GM21717 (cell line): ENCODE data around the gene B3GNT4.
"Not testable (repeated sequence)": the region's sequence is repeated elsewhere in the genome, so short reads cannot be mapped to it uniquely, and the experiment has no call there.

ENCODE experiments used
- ATAC-seq: cut with Tn5 transposase; IDR thresholded peaks from one replicate; pipeline ENCODE4 v1.9.1; 2021; ENCODE audit warnings: mild to moderate bottlenecking, moderate library complexity; ENCODE audit not compliant: unreplicated experiment

B3GNT4 gene

DNA sequence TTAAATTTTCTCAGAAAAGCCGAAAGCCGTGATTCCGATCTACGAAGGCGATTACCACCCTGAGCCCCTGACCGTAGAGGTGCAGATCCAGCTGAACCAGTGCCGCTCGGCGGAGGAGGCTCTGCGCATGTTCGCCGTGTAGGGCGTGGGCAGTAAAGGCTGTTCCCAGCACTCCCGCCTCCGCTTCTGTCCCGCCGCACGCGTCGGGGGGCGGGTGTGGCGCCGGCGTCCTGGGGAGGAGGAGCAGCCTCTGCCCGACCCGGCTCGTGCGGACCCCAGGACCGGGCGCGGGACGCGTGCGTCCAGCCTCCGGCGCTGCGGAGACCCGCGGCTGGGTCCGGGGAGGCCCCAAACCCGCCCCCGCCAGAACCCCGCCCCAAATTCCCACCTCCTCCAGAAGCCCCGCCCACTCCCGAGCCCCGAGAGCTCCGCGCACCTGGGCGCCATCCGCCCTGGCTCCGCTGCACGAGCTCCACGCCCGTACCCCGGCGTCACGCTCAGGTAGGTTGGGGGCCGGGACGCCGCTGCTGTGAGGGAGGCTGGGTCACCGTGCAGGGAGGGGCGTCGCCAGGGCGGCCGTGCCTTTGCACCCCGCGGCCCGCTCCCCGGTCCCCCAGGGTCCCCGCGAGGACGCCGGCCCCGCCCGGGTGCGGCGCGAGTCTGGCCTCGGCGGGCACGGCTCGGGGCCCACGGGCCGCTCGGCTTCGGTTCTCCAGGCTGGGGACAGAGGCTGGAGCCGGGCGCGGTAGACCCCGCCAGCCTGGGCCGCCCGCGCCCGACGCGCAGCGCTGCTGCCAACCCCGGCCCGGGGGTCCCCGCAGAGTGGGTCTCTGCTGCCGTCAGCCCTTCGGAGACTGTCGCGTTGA is at the start of gene B3GNT4:
B3GNT4 (plus strand) TSS at position 409 of the 866 bp plus-strand sequence. CDS start 910 bp downstream, outside the sequence.
- ATAC-seq: no peak

DNA sequence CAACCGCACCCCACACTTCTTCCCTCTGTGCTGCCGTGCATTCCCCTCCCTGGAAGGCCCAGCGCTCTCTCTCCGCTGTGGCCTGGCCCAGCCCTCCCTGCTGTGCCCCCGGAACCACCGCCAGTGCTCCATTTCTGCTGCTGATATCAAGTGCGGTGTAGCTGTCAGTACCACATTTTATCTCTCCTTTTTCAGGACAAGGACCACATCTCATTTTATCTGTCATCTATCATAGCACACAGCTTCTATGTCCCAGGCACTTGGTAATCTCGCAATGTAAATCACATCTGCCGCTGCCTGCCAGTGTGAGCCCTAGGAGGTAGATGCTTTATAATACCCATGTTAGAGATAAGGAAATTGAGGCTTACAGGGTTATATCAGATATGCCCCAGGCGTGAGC is 47.8 kb upstream of the B3GNT4 start:
- ATAC-seq: no peak

GRCh38 chr12:122158700-122159285 is 44.7 kb upstream of the B3GNT4 start:
- no peak for ATAC-seq

GRCh38 chr12:122159882-122160281 is 43.6 kb upstream of the B3GNT4 start:
- ATAC-seq: no peak

GRCh38 chr12:122160761-122161160 is 42.7 kb upstream of the B3GNT4 start:
- no peak for ATAC-seq

DNA sequence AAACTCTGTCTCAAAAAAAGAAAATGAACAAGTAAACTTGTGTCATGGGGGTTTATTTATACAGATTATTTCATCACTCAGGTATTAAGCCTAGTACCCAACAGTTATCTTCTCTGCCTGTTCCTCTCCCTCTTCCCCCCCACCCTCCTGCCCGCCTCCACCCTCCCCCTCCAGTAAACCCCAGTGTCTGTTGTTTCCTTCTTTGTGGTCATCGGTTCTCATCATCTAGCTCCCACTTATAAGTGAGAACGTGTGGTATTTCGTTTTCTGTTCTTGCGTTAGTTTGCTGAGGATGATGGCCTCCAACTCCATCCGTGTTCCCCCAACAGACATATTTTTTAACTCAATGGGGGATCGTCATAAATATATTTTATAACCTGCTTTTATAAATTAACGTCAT is 41.8 kb upstream of the B3GNT4 start:
- ATAC-seq: no peak

GRCh38 chr12:122162976-122163375 is 40.5 kb upstream of the B3GNT4 start:
- no peak for ATAC-seq

GRCh38 chr12:122166422-122167349 is 36.8 kb upstream of the B3GNT4 start:
- ATAC-seq: peak; percentile 56

- no peak for ATAC-seq
Observed at GRCh38 chr12:122167356-122167925, 36.1 kb upstream of the B3GNT4 start.

GRCh38 chr12:122168492-122168891 is 35.0 kb upstream of the B3GNT4 start:
- no peak for ATAC-seq

- no peak for ATAC-seq
Observed at GRCh38 chr12:122171399-122171798, 32.1 kb upstream of the B3GNT4 start.

DNA sequence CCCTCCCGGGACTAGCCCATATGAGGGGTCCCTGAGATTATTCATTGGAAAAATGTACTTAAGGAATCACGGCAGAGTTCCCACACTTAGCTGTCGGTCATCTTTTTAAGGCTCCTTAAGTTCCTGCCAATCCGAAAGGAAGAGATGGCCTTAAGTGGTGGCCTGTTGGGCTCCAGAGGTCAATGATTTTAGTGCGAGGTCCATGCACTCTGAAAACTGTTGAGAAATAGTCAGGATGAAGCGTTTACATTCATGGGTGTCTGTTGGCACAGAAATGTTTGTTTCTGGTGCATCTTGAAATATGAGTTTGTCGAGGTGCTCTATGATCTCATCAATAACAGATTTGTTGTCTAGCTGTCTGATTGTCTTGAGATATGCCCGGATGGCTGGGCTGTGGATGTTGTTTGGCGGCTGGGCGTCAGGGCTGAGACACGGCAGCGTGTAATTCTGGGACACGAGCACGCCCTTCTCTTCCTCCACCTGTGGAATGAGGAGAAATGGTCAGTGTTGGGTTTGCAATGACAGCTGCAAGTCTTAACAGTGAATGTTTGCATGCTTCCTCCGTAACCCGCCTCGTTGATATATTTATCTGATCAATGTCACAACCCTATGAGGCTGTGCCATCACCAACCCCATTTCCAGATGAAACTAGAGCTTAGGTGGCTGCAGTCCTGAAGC is 31.1 kb upstream of the B3GNT4 start:
- no peak for ATAC-seq

- ATAC-seq: no peak
Observed at GRCh38 chr12:122174155-122174845, 29.2 kb upstream of the B3GNT4 start, which contains the start of gene IL31. TSS of gene IL31 (minus strand) at chr12:122174221. CDS start at chr12:122174172, 49 bp downstream.

DNA sequence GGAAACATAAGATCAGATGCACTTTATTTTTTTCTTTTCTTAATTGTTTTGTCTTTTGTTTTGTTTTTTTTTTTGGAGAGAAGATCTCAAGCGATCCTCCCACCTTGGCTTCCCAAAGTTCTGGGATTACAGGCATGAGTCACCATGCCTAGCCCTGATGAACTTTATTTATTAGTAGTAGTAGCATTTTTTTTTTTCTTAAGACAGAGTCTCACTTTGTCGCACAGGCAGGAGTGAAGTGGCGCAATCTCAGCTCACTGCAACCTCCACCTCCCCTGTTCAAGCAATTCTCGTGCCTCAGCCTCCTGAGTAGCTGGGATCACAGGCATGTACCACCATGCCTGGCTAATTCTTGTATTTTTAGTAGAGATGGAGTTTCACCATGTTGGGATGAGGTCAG is 27.0 kb upstream of the B3GNT4 start:
- not testable (repeated sequence) for ATAC-seq

DNA sequence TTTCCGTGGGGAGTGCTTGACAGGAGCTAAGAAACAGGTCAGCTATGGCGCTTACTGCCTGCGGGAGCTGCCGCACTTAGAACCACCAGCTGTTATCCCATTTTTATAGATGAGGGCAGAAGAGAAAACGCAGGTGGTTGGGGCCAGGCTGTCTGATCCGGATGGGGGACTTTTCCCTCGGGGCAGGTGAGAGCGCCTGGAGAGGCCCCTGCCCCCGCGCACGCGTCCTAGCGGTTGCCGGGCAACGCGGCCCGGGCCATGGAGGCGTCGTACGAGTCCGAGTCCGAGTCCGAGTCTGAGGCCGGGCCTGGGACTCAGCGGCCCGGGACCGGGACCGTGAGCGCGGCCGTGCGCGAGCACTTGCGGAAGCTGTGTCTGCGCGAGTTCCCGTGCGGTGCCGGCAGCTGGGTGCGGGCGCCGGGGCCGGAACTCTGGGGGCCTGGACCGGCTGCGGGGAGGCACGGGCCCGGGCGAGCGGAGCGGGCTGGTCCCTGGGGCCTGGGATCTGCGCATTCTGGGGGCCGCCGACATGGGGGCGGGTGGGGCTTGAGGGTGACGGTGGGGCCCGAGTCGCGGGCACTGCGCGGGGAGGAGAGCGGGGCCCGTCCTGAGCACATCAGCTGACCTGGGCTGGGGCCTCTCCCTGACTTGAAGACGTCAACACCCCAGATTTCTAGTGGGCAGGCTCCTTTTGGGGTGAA is 20.5 kb upstream of the B3GNT4 start, which contains the start of gene LRRC43:
LRRC43 (plus strand) TSS at position 237 of the 701 bp plus-strand sequence; CDS start at position 259, 22 bp downstream.
- no peak for ATAC-seq

GRCh38 chr12:122183588-122183940 is 19.9 kb upstream of the B3GNT4 start:
- no peak for ATAC-seq

DNA sequence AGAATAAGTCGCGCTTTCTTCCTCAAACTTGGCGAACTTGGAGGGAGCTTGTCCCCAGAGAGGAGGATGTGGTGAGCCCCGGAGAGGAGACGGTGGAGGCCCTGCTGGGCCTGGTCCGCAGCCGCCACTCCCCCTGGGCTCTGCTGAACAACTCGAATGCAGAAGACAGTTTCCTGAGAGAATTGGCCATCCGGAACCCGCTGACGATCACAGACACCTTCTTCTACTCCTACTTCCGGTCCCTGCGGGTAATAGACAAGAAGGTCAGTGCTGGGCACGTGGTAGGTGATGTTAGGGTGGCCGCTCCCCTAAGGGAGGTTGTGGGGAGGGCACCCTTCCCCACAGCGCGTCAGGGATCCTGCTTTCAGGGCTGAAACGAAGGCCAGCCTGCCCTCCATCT is 19.0 kb upstream of the B3GNT4 start:
- ATAC-seq: no peak

DNA sequence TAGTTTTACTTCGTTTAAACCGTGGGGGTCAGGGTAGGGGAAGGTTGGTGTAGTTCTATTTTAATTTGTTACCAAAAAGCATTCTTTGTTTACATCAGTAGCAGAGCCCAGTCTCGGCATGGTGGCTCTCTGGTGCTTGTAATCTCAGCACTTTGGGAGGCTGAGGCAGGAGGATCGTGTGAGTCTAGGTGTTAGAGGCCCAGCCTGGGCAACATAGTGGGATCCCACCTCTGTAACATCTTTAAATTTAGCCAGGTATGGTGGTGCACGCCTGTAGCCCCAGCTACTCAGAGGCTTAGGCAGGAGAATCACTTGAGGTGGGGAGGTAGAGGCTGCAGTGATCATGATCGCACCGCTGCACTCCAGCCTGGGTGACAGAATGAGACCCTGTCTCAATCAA is 18.4 kb upstream of the B3GNT4 start:
- ATAC-seq: no peak

- ATAC-seq: no peak
Observed at GRCh38 chr12:122185494-122186082, 17.9 kb upstream of the B3GNT4 start.
